Measurements from ENCODE around the gene SERF1B. TPM values are rescaled to one million over a fixed set of nuclear protein-coding genes. Genes with fewer than 3 reads are reported as not detected.
"Not testable (repeated sequence)": the region's sequence is repeated elsewhere in the genome, so short reads cannot be mapped to it uniquely, and the experiment has no call there.

SERF1B gene
- total and polyA plus RNA-seq, 4 experiments from 2014 or later, result 26.8 to 55.7 (median 45.7) TPM

GRCh38 chr5:70056289-70056942 lies 31.4 kb downstream of the SERF1B start:
- POLR2A ChIA-PET (ENCODE audit: partially characterized antibody); H3K4me1 ChIP-seq (ENCODE audit: insufficient read depth, low read length); H3K36me3 Mint-ChIP-seq; H3K4me3 ChIP-seq (ENCODE audit: low read length in 2 of 2); DNase-seq; CTCF ChIA-PET (ENCODE audit: partially characterized antibody); intact Hi-C loops (cut with micrococcal nuclease); H3K9me3 ChIP-seq (ENCODE audit: control insufficient read depth in 1 of 2, low read length in 2 of 2); H3K4me1 Mint-ChIP-seq; H3K9me3 Mint-ChIP-seq; H3K27ac Mint-ChIP-seq; H3K27me3 ChIP-seq (ENCODE audit: insufficient read depth, low read length); H3K4me3 Mint-ChIP-seq; H3K36me3 ChIP-seq (ENCODE audit: insufficient read depth, low read length); H3K27ac ChIP-seq (ENCODE audit: low read depth, low read length); H3K27me3 Mint-ChIP-seq: not testable (repeated sequence)

- H3K4me1 Mint-ChIP-seq; H3K9me3 ChIP-seq (ENCODE audit: control insufficient read depth in 1 of 2, low read length in 2 of 2); H3K27me3 ChIP-seq (ENCODE audit: insufficient read depth, low read length); intact Hi-C loops (cut with micrococcal nuclease); H3K9me3 Mint-ChIP-seq; CTCF ChIA-PET (ENCODE audit: partially characterized antibody); H3K4me3 Mint-ChIP-seq; H3K27me3 Mint-ChIP-seq; H3K4me3 ChIP-seq (ENCODE audit: low read length in 2 of 2); DNase-seq; POLR2A ChIA-PET (ENCODE audit: partially characterized antibody); H3K4me1 ChIP-seq (ENCODE audit: insufficient read depth, low read length); H3K36me3 ChIP-seq (ENCODE audit: insufficient read depth, low read length); H3K27ac Mint-ChIP-seq; H3K36me3 Mint-ChIP-seq; H3K27ac ChIP-seq (ENCODE audit: low read depth, low read length): not testable (repeated sequence)
Observed at GRCh38 chr5:70057140-70057539, 32.1 kb downstream of the SERF1B start.

GRCh38 chr5:70077632-70078031 lies 52.6 kb downstream of the SERF1B start:
- CTCF ChIA-PET (ENCODE audit: partially characterized antibody); H3K4me3 Mint-ChIP-seq; H3K27ac Mint-ChIP-seq; H3K27me3 ChIP-seq (ENCODE audit: insufficient read depth, low read length); H3K9me3 ChIP-seq (ENCODE audit: control insufficient read depth in 1 of 2, low read length in 2 of 2); H3K4me3 ChIP-seq (ENCODE audit: low read length in 2 of 2); H3K36me3 Mint-ChIP-seq; H3K4me1 Mint-ChIP-seq; DNase-seq; H3K36me3 ChIP-seq (ENCODE audit: insufficient read depth, low read length); intact Hi-C loops (cut with micrococcal nuclease); H3K27me3 Mint-ChIP-seq; H3K27ac ChIP-seq (ENCODE audit: low read depth, low read length); POLR2A ChIA-PET (ENCODE audit: partially characterized antibody); H3K9me3 Mint-ChIP-seq; H3K4me1 ChIP-seq (ENCODE audit: insufficient read depth, low read length): not testable (repeated sequence)

- H3K36me3 ChIP-seq (ENCODE audit: insufficient read depth, low read length); H3K27me3 Mint-ChIP-seq; CTCF ChIA-PET (ENCODE audit: partially characterized antibody); H3K4me3 ChIP-seq (ENCODE audit: low read length in 2 of 2); POLR2A ChIA-PET (ENCODE audit: partially characterized antibody); DNase-seq; H3K4me3 Mint-ChIP-seq; intact Hi-C loops (cut with micrococcal nuclease); H3K36me3 Mint-ChIP-seq; H3K27me3 ChIP-seq (ENCODE audit: insufficient read depth, low read length); H3K27ac Mint-ChIP-seq; H3K9me3 ChIP-seq (ENCODE audit: control insufficient read depth in 1 of 2, low read length in 2 of 2); H3K4me1 Mint-ChIP-seq; H3K4me1 ChIP-seq (ENCODE audit: insufficient read depth, low read length); H3K27ac ChIP-seq (ENCODE audit: low read depth, low read length); H3K9me3 Mint-ChIP-seq: not testable (repeated sequence)
Observed at GRCh38 chr5:70088907-70089464, 63.9 kb downstream of the SERF1B start.

GRCh38 chr5:70091776-70092175 lies 66.7 kb downstream of the SERF1B start:
- H3K9me3 ChIP-seq (ENCODE audit: control insufficient read depth in 1 of 2, low read length in 2 of 2); H3K4me3 ChIP-seq (ENCODE audit: low read length in 2 of 2); DNase-seq; intact Hi-C loops (cut with micrococcal nuclease); H3K36me3 ChIP-seq (ENCODE audit: insufficient read depth, low read length); POLR2A ChIA-PET (ENCODE audit: partially characterized antibody); H3K4me1 Mint-ChIP-seq; H3K27ac Mint-ChIP-seq; H3K9me3 Mint-ChIP-seq; H3K4me3 Mint-ChIP-seq; H3K36me3 Mint-ChIP-seq; H3K27ac ChIP-seq (ENCODE audit: low read depth, low read length); H3K4me1 ChIP-seq (ENCODE audit: insufficient read depth, low read length); CTCF ChIA-PET (ENCODE audit: partially characterized antibody); H3K27me3 ChIP-seq (ENCODE audit: insufficient read depth, low read length); H3K27me3 Mint-ChIP-seq: not testable (repeated sequence)

Other genes starting within 250 kb of the SERF1B start
- gene SMN2, start 24.4 kb downstream of the SERF1B start, total RNA-seq, result 100 to 1,000 TPM; 108 to 136 TPM
- gene SMN2, start 24.4 kb downstream of the SERF1B start, polyA plus RNA-seq, result 10 to 100 TPM; 57.7 to 59.1 TPM